Breast epithelium (tissue), 4 donors: ENCODE data around the gene PPL. TPM values are rescaled to one million over a fixed set of nuclear protein-coding genes. Genes with fewer than 3 reads are reported as not detected.
A peak's percentile ranks its signal among the peaks of the same experiment; 100 is the strongest.

Experiments
- DNase-seq, 2 donors: peaks; one replicate each; pipeline ENCODE4 v3.0.0-alpha.2; 2019; ENCODE audit warnings: low spot score in 2 of 2
- H3K27ac ChIP-seq, 2 donors: fragments of 200-600 bp; sonication (generic) in 1 of 2; one replicate each; pipeline ENCODE4 v1.5.1; 2016 to 2019; ENCODE audit warnings: mild to moderate bottlenecking in 1 of 2
- H3K27me3 ChIP-seq, 2 donors: fragments of 200-600 bp; sonication (generic) in 1 of 2; one replicate each; pipeline versions ENCODE4 v1.5.1 to v1.6.0; 2017 to 2019; ENCODE audit warnings: control low read depth in 1 of 2, mild to moderate bottlenecking in 1 of 2
- H3K36me3 ChIP-seq: fragments of 200-600 bp; one replicate; pipeline ENCODE4 v1.5.1; 2019
- H3K4me1 ChIP-seq, 2 donors: fragments of 200-600 bp; sonication (generic); one replicate each; pipeline ENCODE4 v1.5.1; 2016 to 2019; ENCODE audit warnings: control low read depth in 1 of 2
- H3K4me3 ChIP-seq, 3 donors: fragments of 200-600 bp; sonication (generic); 1 replicate in 2 of 3; 2 replicates in 1 of 3; pipeline ENCODE4 v1.5.1; 2016 to 2019; ENCODE audit warnings: mild to moderate bottlenecking in 3 of 3, moderate library complexity in 2 of 3
- H3K9me3 ChIP-seq, 2 donors: fragments of 200-600 bp; sonication (generic) in 1 of 2; one replicate each; pipeline ENCODE4 v1.5.1; 2016 to 2019; ENCODE audit warnings: control low read depth in 1 of 2
- CTCF ChIP-seq, 3 donors: fragments of 450-650 bp; IDR thresholded peaks; one replicate each; pipeline ENCODE4 v1.5.1; 2016 to 2017; ENCODE audit warnings: antibody characterized with exemption in 3 of 3, mild to moderate bottlenecking in 3 of 3, moderate library complexity in 3 of 3
- POLR2A ChIP-seq: fragments of 450-650 bp; IDR thresholded peaks from one replicate; pipeline ENCODE4 v1.6.1; 2016; ENCODE audit warnings: antibody characterized with exemption, mild to moderate bottlenecking, moderate library complexity
- POLR2AphosphoS5 ChIP-seq, 3 donors: sonication (generic); formaldehyde crosslinking; IDR thresholded peaks; one replicate each; pipeline ENCODE4 v1.6.1; 2017; ENCODE audit warnings: antibody characterized with exemption in 3 of 3
- intact Hi-C: fragments of 100-400 bp; cut with DNase I; formaldehyde crosslinking; loops from one replicate; pipeline ENCODE4 v1.15.1; 2023; ENCODE audit warnings: low total_unique reads
- total RNA-seq, 3 donors: library from RNA; depleted of rRNA; stranded (reverse); fragments of >200 nt; gene quantifications; one replicate each; pipeline ENCODE4 v1.1.0, GENCODE V29; 2016

The PPL gene
- 100 to 1,000 TPM in 1 of 3 donors, 10 to 100 TPM in 2; 53.1 to 169 (median 97.5) TPM for total RNA-seq

GRCh38 chr16:4936991-4937781 lies at the start of gene PPL:
Gene PPL (minus strand): TSS chr16:4937148. CDS start chr16:4937045, 103 bp downstream.
- TF ChIP-seq POLR2AphosphoS5 (IDR thresholded peaks at IDR 0.05) = no peak
- no peak for TF ChIP-seq CTCF (IDR thresholded peaks at IDR 0.05)
- no peak for TF ChIP-seq POLR2A
- intact Hi-C loops = no loop called here

GRCh38 chr16:4984174-4984990 lies 47.4 kb upstream of the PPL start:
- intact Hi-C loops = loop anchor here (1.0 kb wide), 1 partner anchor 19 kb away; no protein-coding TSS in a partner anchor
- Histone ChIP-seq H3K27me3 (peaks cover 0 to 20% of the 10 kb centered on the region in 2 donors), H3K4me1 (no peaks in the 10 kb centered on the region), H3K9me3 (no peaks in the 10 kb centered on the region), H3K27ac (no peak overlapping the region), H3K4me3 (no peak overlapping the region), H3K36me3 (no peaks in the 10 kb centered on the region)
- TF ChIP-seq POLR2A (no peak), CTCF (IDR thresholded peaks at IDR 0.05) (no peak), POLR2AphosphoS5 (IDR thresholded peaks at IDR 0.05) (no peak)
- no peak for DNase-seq

More at GRCh38 chr16:4936991-4937781, at the start of gene PPL:
- Histone ChIP-seq H3K27ac (peak within 1 kb of the TSS; percentile 93 to 95), H3K9me3 (no peaks in the 10 kb centered on the region), H3K36me3 (no peaks in the 10 kb centered on the region), H3K4me1 (peaks cover 8 to 17% of the 10 kb centered on the region in 2 donors), H3K4me3 (peak within 1 kb of the TSS; percentile 81 to 93 (median 93)), H3K27me3 (no peaks in the 10 kb centered on the region)
- peak; percentile 92 to 95 for DNase-seq

- TF ChIP-seq CTCF (IDR thresholded peaks at IDR 0.05) (no peak), POLR2A (no peak), POLR2AphosphoS5 (IDR thresholded peaks at IDR 0.05) (no peak)
- no peaks in the 10 kb centered on the region for H3K9me3 ChIP-seq
- H3K27me3 ChIP-seq = peaks cover 0 to under 1% of the 10 kb centered on the region in 2 donors
- DNase-seq = no peak
- no peaks in the 10 kb centered on the region for H3K36me3 ChIP-seq
- H3K27ac ChIP-seq = no peak overlapping the region
- H3K4me3 ChIP-seq = no peak overlapping the region
- no peaks in the 10 kb centered on the region for H3K4me1 ChIP-seq
- intact Hi-C loops = no loop called here
Observed at GRCh38 chr16:4982056-4982867, 45.3 kb upstream of the PPL start.

GRCh38 chr16:4981473-4981872 lies 44.5 kb upstream of the PPL start:
- intact Hi-C loops = no loop called here
- Histone ChIP-seq H3K27ac (no peak overlapping the region), H3K36me3 (no peaks in the 10 kb centered on the region), H3K9me3 (no peaks in the 10 kb centered on the region), H3K4me3 (no peak overlapping the region), H3K27me3 (no peaks in the 10 kb centered on the region), H3K4me1 (no peaks in the 10 kb centered on the region)
- no peak for DNase-seq
- TF ChIP-seq POLR2AphosphoS5 (IDR thresholded peaks at IDR 0.05) (no peak), CTCF (IDR thresholded peaks at IDR 0.05) (no peak), POLR2A (no peak)
